H9 (cell line): ENCODE measurements around the gene ACOT7. TPM values are rescaled to one million over a fixed set of nuclear protein-coding genes. Genes with fewer than 3 reads are reported as not detected.

ENCODE experiments used
- DNase-seq: peaks from one replicate; pipeline ENCODE4 v3.0.0-alpha.2; 2017
- H2AFZ ChIP-seq: one replicate; pipeline ENCODE4 v1.6.1; 2013; ENCODE audit warnings: mild to moderate bottlenecking, low read length, control low read depth, moderate library complexity
- H2AK5ac ChIP-seq: 2 replicates; pipeline ENCODE4 v1.6.1; 2013; ENCODE audit warnings: low read length, control low read depth, mixed read lengths; ENCODE audit not compliant: insufficient read length
- H2BK120ac ChIP-seq: one replicate; pipeline ENCODE4 v1.6.1; 2013; ENCODE audit warnings: low read depth, mild to moderate bottlenecking, low read length, control low read depth, inconsistent platforms; ENCODE audit not compliant: poor library complexity, severe bottlenecking
- H2BK12ac ChIP-seq: 2 replicates; pipeline ENCODE4 v1.6.1; 2013; ENCODE audit warnings: low read length, control low read depth, mixed read lengths, low read depth; ENCODE audit not compliant: insufficient read length
- H2BK15ac ChIP-seq: 2 replicates; pipeline ENCODE4 v1.6.1; 2013; ENCODE audit warnings: low read depth, low read length, control low read depth
- H2BK20ac ChIP-seq: one replicate; pipeline ENCODE4 v1.6.1; 2013; ENCODE audit warnings: low read depth, mild to moderate bottlenecking, low read length, control low read depth, inconsistent platforms; ENCODE audit not compliant: poor library complexity, severe bottlenecking
- H2BK5ac ChIP-seq: 2 replicates; pipeline ENCODE4 v1.6.1; 2013; ENCODE audit warnings: low read length, control low read depth, mixed read lengths; ENCODE audit not compliant: insufficient read length
- H3K14ac ChIP-seq: 2 replicates; pipeline ENCODE4 v1.6.1; 2013; ENCODE audit warnings: low read length, control low read depth; ENCODE audit not compliant: insufficient read depth
- H3K18ac ChIP-seq: 2 replicates; pipeline ENCODE4 v1.6.1; 2013; ENCODE audit warnings: low read depth, mild to moderate bottlenecking, mixed read lengths, low read length, control low read depth; ENCODE audit not compliant: insufficient read length
- H3K23ac ChIP-seq: 2 replicates; pipeline ENCODE4 v1.6.1; 2013; ENCODE audit warnings: low read length, control low read depth, mixed read lengths, low read depth; ENCODE audit not compliant: insufficient read length
- H3K23me2 ChIP-seq: 2 replicates; pipeline ENCODE4 v1.6.1; 2013; ENCODE audit warnings: low read depth, mild to moderate bottlenecking, mixed read lengths, low read length, control low read depth; ENCODE audit not compliant: insufficient read length, poor library complexity, severe bottlenecking
- H3K27ac ChIP-seq: 2 replicates; pipeline ENCODE4 v1.5.1; 2013; ENCODE audit warnings: low read length, control low read depth, mixed read lengths, low read depth; ENCODE audit not compliant: insufficient read length
- H3K27me3 ChIP-seq: 2 replicates; pipeline ENCODE4 v1.6.1; 2013; ENCODE audit warnings: low read length, control low read depth, inconsistent platforms; ENCODE audit not compliant: insufficient read depth
- H3K4ac ChIP-seq: 2 replicates; pipeline ENCODE4 v1.6.1; 2013; ENCODE audit warnings: low read depth, mild to moderate bottlenecking, control low read depth, inconsistent platforms, low read length, moderate library complexity
- H3K4me1 ChIP-seq: 2 replicates; pipeline ENCODE4 v1.6.1; 2013; ENCODE audit warnings: low read length, control low read depth, inconsistent platforms; ENCODE audit not compliant: insufficient read depth
- H3K4me2 ChIP-seq: 2 replicates; pipeline ENCODE4 v1.6.1; 2013; ENCODE audit warnings: low read length, control low read depth, mixed read lengths; ENCODE audit not compliant: insufficient read length, insufficient read depth
- H3K56ac ChIP-seq: 2 replicates; pipeline ENCODE4 v1.6.1; 2013; ENCODE audit warnings: low read depth, mild to moderate bottlenecking, mixed read lengths, low read length, control low read depth; ENCODE audit not compliant: insufficient read length
- H3K79me1 ChIP-seq: 2 replicates; pipeline ENCODE4 v1.6.1; 2013; ENCODE audit warnings: low read depth, mild to moderate bottlenecking, moderate library complexity, low read length, control low read depth, inconsistent platforms; ENCODE audit not compliant: insufficient read depth, poor library complexity, severe bottlenecking
- H3K79me2 ChIP-seq: 2 replicates; pipeline ENCODE4 v1.6.1; 2013; ENCODE audit warnings: low read length, control low read depth, inconsistent platforms; ENCODE audit not compliant: insufficient read depth
- H3K9ac ChIP-seq: 2 replicates; pipeline ENCODE4 v1.6.1; 2013; ENCODE audit warnings: low read length, control low read depth, mixed read lengths; ENCODE audit not compliant: insufficient read length; ENCODE audit errors: extremely low read depth
- H3K9me3 ChIP-seq: one replicate; pipeline ENCODE4 v1.6.1; 2013; ENCODE audit warnings: low read depth, low read length, inconsistent platforms; ENCODE audit not compliant: control insufficient read depth
- H3T11ph ChIP-seq: one replicate; pipeline ENCODE4 v1.6.1; 2013; ENCODE audit warnings: mild to moderate bottlenecking, low read length, control low read depth, inconsistent platforms
- H4K20me1 ChIP-seq: one replicate; pipeline ENCODE4 v1.6.1; 2013; ENCODE audit not compliant: control insufficient read depth, insufficient read length, insufficient read depth
- H4K5ac ChIP-seq: 2 replicates; pipeline ENCODE4 v1.6.1; 2013; ENCODE audit warnings: low read depth, mild to moderate bottlenecking, mixed read lengths, low read length, control low read depth; ENCODE audit not compliant: insufficient read length
- H4K8ac ChIP-seq: replicated peaks from 2 replicates; pipeline ENCODE4 v1.6.1; 2013; ENCODE audit warnings: low read length, control low read depth, mixed read lengths, low read depth; ENCODE audit not compliant: insufficient read length
- H4K91ac ChIP-seq: 2 replicates; pipeline ENCODE4 v1.6.1; 2013; ENCODE audit warnings: low read depth, mild to moderate bottlenecking, moderate library complexity, mixed read lengths, low read length, control low read depth; ENCODE audit not compliant: insufficient read length
- H3K27ac Mint-ChIP-seq, 3 experiments: 2 replicates in 2 of 3; 3 replicates in 1 of 3; pipeline ENCODE4 v1.8.0; 2020 to 2021; ENCODE audit warnings: mixed read lengths in 3 of 3, mild to moderate bottlenecking in 1 of 3, moderate library complexity in 1 of 3
- H3K27me3 Mint-ChIP-seq: 2 replicates; pipeline ENCODE4 v1.8.0; 2021; ENCODE audit warnings: low read depth, mild to moderate bottlenecking, moderate library complexity, mixed read lengths
- H3K36me3 Mint-ChIP-seq, 3 experiments: 2 replicates in 2 of 3; 3 replicates in 1 of 3; pipeline ENCODE4 v1.8.0; 2020 to 2021; ENCODE audit warnings: low read depth in 3 of 3, mixed read lengths in 3 of 3; ENCODE audit not compliant: insufficient read depth in 1 of 3
- H3K4me1 Mint-ChIP-seq, 2 experiments: 2 replicates each; pipeline ENCODE4 v1.8.0; 2020; ENCODE audit warnings: mixed read lengths in 2 of 2
- H3K4me3 Mint-ChIP-seq, 2 experiments: 2 replicates in 1 of 2; 3 replicates in 1 of 2; pipeline ENCODE4 v1.8.0; 2020 to 2021; ENCODE audit warnings: mild to moderate bottlenecking in 2 of 2, mixed read lengths in 2 of 2, moderate library complexity in 1 of 2
- H3K9me3 Mint-ChIP-seq, 2 experiments: 2 replicates in 1 of 2; 3 replicates in 1 of 2; pipeline ENCODE4 v1.8.0; 2020; ENCODE audit warnings: mild to moderate bottlenecking in 2 of 2, mixed read lengths in 2 of 2, moderate library complexity in 1 of 2
- WGBS: extraction: QIAGEN DNeasy Blood & Tissue Kit; methylation state at CpG from one replicate; pipeline ENCODE4 v1.1.7; 2013; ENCODE audit warnings: missing lambda C conversion rate, low lambda C conversion rate, mixed read lengths; ENCODE audit not compliant: insufficient read length; ENCODE audit errors: extremely low coverage; 5-methylcytosine and 5-hydroxymethylcytosine counted together
- total RNA-seq: library from RNA; stranded (reverse); gene quantifications from 2 replicates; pipeline ENCODE4 v1.2.1, GENCODE V29; 2021
- TF ChIP-seq, protein P1 (sequence below): fragments of 200-600 bp; sonication (generic); conservative IDR thresholded peaks from 3 replicates; pipeline ENCODE4 v1.8.0; 2021; ENCODE audit warnings: antibody characterized with exemption, mild to moderate bottlenecking

The ACOT7 gene
- total RNA-seq, 1 experiment from 2014 or later: 87.4 TPM

DNA sequence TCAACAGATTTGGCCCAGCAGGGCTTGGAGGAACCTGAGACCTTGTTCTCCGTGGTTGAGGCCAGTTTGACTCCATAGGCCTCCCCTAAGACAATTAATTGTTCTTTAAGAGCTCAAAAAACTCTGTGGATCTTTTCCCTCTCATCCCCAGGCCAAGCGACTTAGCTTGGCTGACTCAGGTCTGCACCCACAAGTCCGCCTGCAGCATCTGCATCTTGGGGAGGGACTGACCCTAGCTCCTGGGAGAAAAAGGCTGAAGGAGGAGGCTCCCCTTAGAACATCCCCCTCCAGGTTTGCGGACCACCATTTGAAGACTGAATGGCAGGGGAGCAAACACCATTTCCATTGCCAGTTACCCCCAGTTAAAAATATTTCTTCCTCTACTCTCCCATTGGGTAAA lies 27.7 kb upstream of the ACOT7 start:
- peaks cover 10% of the 10 kb centered on the region for H3K23me2 ChIP-seq
- no peak overlapping the region for H3K9ac ChIP-seq
- H2BK120ac ChIP-seq: no peak overlapping the region
- peaks cover 0 to 3% of the 10 kb centered on the region in 2 experiments; a peak in 2 of 5 replicates for H3K9me3 Mint-ChIP-seq
- no peak overlapping the region for H2BK15ac ChIP-seq
- H2BK20ac ChIP-seq: no peak overlapping the region
- no peak overlapping the region for H2AFZ ChIP-seq
- no peak overlapping the region for H3K27ac ChIP-seq
- H3K4me1 ChIP-seq: no peaks in the 10 kb centered on the region
- H4K5ac ChIP-seq: no peak overlapping the region
- no peak overlapping the region for H3K4me2 ChIP-seq
- H4K8ac ChIP-seq: no peak overlapping the region
- H3K79me2 ChIP-seq: no peaks in the 10 kb centered on the region
- H3K56ac ChIP-seq: no peak overlapping the region
- H3K23ac ChIP-seq: no peak overlapping the region
- H3K4me3 Mint-ChIP-seq: no peak overlapping the region
- H2AK5ac ChIP-seq: no peak overlapping the region
- H3K4ac ChIP-seq: no peak overlapping the region
- H3K14ac ChIP-seq: no peak overlapping the region
- no peak for DNase-seq
- H3K27me3 Mint-ChIP-seq: peaks cover 93% of the 10 kb centered on the region
- H4K20me1 ChIP-seq: no peaks in the 10 kb centered on the region
- H3K27ac Mint-ChIP-seq: no peak overlapping the region
- TF ChIP-seq, protein P1, sequence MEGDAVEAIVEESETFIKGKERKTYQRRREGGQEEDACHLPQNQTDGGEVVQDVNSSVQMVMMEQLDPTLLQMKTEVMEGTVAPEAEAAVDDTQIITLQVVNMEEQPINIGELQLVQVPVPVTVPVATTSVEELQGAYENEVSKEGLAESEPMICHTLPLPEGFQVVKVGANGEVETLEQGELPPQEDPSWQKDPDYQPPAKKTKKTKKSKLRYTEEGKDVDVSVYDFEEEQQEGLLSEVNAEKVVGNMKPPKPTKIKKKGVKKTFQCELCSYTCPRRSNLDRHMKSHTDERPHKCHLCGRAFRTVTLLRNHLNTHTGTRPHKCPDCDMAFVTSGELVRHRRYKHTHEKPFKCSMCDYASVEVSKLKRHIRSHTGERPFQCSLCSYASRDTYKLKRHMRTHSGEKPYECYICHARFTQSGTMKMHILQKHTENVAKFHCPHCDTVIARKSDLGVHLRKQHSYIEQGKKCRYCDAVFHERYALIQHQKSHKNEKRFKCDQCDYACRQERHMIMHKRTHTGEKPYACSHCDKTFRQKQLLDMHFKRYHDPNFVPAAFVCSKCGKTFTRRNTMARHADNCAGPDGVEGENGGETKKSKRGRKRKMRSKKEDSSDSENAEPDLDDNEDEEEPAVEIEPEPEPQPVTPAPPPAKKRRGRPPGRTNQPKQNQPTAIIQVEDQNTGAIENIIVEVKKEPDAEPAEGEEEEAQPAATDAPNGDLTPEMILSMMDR: no peak
- H3K27me3 ChIP-seq: peaks cover 80% of the 10 kb centered on the region
- no peak overlapping the region for H3K18ac ChIP-seq
- no peak overlapping the region for H3T11ph ChIP-seq
- H4K91ac ChIP-seq: no peak overlapping the region
- peaks cover 8 to 14% of the 10 kb centered on the region in 2 experiments for H3K4me1 Mint-ChIP-seq
- H3K79me1 ChIP-seq: no peaks in the 10 kb centered on the region
- H3K9me3 ChIP-seq: no peaks in the 10 kb centered on the region
- no CpG with 5 or more reads among the region's 4 CpGs for WGBS
- H2BK12ac ChIP-seq: no peak overlapping the region
- H2BK5ac ChIP-seq: no peak overlapping the region
- H3K36me3 Mint-ChIP-seq: no peaks in the 10 kb centered on the region
